Activated CD8-positive, alpha-beta memory T cell treated with anti-CD3 and anti-CD28 coated beads for 4 hours (primary cell): ENCODE results near the gene RAET1L.
"Not testable (repeated sequence)": the region's sequence is repeated elsewhere in the genome, so short reads cannot be mapped to it uniquely, and the experiment has no call there.

Experiments used
- DNase-seq, 2 donors: peaks; one replicate each; pipeline ENCODE4 v3.0.0-alpha.2; 2020; ENCODE audit warnings: low read depth in 2 of 2

The RAET1L gene

GRCh38 chr6:149991472-149991795 lies 33.9 kb downstream of the RAET1L start:
- not testable (repeated sequence) for DNase-seq

- no peak for DNase-seq
Measured at GRCh38 chr6:149990661-149991471, 34.5 kb downstream of the RAET1L start.

DNA sequence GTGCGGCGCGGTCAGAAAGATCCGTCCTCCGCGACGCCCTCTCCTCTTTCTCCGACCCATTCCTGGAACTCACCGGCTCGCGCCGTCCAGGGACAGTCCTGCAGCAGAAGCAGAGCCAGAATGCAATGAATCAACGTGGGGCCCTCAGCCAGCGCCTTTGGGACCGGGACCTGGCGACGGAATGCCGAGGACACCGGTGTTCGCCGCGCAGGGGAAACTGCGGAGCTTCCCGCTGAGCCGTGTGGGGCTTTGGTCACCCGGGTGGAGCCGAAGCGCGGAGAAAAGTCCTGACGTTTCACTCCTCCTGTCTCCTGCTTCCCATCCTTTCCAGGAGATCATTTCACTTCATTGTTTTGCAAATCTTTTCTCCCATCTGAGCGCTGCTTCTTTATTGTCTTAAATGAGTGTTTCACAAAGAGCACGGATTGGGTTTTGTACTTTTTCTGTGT lies 35.1 kb downstream of the RAET1L start:
- no peak for DNase-seq

- DNase-seq = no peak
Measured at GRCh38 chr6:149988550-149989346, 36.6 kb downstream of the RAET1L start.

GRCh38 chr6:149987602-149988107 lies 37.7 kb downstream of the RAET1L start:
- DNase-seq = no peak

- DNase-seq = no peak
Measured at GRCh38 chr6:149985481-149985937, 39.8 kb downstream of the RAET1L start.

GRCh38 chr6:149984773-149985172 lies 40.6 kb downstream of the RAET1L start:
- DNase-seq = no peak

- no peak for DNase-seq
Measured at GRCh38 chr6:149983145-149983544, 42.2 kb downstream of the RAET1L start.

GRCh38 chr6:149979293-149979692 lies 46.0 kb downstream of the RAET1L start:
- DNase-seq = no peak

GRCh38 chr6:149978610-149979009 lies 46.7 kb downstream of the RAET1L start:
- no peak for DNase-seq

GRCh38 chr6:149977221-149977620 lies 48.1 kb downstream of the RAET1L start:
- DNase-seq = no peak

GRCh38 chr6:149975400-149975799 lies 49.9 kb downstream of the RAET1L start:
- no peak for DNase-seq

DNA sequence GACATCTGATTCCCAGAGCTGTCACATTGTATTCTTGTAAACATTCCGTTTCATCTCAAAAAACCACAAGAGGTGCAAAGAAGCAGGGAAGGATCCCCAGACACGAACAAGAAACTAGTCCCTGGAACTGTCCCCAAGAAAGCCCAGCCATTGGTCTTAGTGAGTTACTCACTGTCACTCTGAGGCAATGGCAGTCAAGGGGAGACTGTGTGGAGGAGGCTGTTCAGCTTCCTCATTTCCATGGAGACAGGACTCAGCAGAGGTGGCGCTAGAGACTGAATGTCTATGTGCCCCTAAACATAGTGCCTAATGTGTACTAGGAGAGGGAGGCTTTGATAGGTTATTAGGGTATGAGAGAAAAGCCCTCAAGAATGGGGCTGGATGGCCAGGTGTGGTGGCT lies 50.5 kb downstream of the RAET1L start:
- no peak for DNase-seq

DNA sequence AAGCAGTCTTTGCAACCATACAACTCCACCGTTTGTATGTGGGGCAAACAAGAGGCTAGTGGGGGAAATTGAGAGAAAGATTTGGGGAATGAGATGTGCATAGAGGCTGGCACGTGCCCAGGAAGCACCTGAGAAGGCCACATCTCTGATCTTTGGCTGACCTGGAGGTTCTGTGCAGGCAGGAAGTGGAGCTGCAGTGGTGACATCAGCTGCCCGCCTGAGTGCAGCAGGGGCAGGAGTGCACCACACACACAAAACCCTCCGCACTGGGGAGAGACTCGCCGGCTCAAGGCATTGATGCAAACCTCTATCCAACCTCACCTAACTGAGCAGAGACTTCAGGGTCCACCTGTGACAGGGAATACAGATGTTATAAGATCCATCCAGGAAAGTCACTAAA lies 50.9 kb downstream of the RAET1L start:
- DNase-seq = not testable (repeated sequence)

- DNase-seq = no peak
Measured at GRCh38 chr6:149969635-149970034, 55.7 kb downstream of the RAET1L start.

- DNase-seq = not testable (repeated sequence)
Measured at GRCh38 chr6:149968909-149969308, 56.4 kb downstream of the RAET1L start.
